GM21515 (cell line): ENCODE results near the gene VLDLR.
A peak's percentile ranks its signal among the peaks of the same experiment; 100 is the strongest.

Source experiments
- ATAC-seq: cut with Tn5 transposase; IDR thresholded peaks from one replicate; pipeline ENCODE4 v1.9.1; 2021; ENCODE audit not compliant: unreplicated experiment

VLDLR gene

DNA sequence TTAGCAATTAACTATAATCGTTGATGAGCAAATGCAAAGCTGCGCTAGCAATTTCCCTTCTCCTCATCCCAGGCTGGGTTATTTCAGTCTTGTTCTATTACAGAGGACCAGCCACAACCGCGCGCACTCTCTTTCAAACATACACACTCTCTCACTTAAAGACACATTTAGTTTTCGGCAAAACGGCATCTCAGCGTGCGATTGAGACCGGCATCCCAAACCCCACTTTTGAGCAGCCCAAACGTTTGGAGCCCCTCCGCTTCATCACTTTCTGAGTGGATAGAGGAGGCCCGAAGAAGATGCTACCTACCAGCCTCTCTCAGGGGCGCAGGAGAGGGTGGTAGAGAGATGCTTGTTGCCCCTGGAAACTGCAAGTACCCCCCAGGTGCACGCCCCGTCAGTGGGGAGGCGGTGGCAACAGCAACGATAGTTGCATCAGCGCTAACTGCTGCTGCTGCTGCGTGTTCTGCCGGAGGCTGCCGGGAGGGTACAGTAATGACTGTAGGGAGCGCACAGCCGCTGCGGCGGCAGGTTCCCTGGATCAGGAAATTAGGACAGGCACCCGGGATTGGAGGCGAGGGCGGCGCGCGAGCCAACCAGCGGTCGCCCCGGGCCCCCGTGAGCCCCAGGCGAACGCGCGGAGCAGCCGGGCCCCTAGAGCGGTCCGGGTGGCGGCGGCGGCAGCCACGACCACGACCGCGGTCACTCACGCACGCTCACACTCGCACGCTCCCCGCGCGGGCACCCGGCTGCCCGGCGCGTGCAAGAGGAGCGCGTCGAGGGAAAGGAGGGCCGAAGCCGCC lies 467 bp upstream of the VLDLR start:
- no peak for ATAC-seq

DNA sequence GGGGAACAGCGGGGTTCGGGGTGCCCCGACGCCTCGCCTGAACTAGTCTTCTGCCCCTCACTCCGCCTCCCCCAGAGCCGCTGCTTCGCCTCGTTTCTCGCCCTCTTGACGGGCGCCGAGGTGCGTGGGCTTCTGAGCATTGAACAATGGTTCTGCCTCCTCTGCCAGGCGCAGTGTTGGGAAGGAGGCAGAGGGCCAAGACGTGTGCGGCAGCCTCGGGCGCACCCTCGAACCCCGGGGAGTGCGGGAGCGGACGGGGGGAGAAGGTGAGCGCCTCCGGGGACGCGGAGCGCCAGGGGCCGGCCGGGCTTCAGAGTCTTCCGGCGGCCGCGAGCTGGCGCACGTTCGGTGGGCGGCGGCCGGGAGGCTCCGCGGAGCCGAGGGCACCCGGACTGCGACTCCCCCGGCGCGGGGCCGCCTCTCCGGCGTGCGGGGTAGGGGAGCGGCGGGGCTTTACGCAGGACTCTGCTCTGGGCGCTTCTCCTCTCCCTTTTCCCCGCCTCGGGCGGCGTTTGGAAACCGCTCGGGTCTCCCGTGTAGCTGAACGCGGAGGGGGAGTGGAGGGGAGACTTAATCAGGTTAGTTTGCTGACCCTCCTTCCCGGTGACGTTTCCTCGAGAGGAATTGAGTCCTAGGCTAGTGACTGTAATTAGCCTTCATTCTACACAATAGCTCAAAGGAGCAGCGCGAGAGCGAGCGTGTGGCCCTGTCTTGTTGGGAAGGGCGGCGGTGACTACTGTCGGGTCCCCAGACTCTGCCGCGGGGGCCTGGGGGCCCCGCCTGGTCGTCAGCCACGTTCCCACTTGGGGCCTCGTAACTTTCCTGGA lies 1.1 kb downstream of the VLDLR start:
- no peak for ATAC-seq

DNA sequence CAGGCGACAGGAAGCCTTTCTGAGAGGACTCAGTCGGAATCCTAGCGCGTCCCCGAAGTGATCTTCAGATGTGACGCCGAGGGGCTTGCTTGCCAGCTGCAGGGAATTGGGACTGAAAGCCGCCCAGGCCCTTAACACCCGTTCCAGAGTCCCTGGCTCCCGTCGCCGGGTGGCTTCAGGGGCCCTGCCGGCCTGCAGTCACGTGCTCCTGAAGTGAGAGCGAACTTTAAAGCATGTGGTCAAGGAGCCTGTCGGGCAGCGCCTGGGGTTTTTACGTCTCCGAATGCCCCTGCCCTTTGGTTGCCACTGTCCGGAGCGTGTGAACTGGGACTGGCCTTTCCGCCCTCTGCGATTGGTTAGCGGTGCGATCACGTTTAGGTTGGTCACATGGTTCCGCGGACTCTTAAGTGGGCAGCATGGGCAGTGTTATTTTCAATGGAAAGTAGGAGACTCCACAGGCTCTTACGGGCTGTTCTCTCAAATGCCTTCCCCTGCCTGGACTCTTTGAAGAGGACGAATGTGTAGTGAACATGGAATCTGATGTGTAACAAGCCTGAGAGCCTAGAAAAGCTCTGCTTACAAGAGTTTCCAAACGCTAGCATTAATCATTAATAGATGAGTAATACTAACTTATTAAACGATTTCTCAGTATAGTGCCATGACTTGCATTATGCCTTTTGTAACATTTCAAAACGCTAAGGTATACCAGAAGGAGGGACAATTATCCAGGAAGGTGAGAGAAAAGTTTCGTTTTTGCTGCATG lies 1.9 kb downstream of the VLDLR start:
- ATAC-seq = no peak

DNA sequence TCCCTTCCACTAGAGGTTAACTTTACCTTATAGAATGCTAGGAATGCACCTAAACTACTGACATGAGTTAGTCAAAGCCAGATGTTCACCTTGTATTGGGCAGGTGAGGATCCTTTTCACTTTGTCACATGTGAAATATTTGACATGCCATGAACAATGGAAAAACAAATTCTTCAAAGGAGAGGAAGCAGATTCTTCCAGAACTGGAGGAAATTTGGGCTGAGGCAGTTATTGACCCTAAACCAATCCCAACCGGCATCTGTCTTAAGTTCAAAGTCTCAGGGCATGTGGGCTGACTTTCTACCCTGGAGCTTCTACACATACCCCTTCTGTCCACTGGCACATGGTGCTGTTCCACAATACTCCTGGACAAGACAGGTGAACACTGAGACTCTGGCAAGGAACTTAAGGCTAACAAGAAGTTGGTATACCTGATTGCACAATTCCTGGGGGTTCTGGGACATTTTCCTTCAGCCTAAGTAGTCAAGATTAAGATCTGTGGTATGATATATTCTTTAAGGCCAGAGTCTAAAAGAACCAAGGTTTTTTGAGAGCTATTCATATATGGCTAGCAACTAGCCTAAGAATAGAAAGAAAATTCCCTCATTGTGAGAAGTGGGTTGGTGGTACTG lies 2.6 kb downstream of the VLDLR start:
- ATAC-seq = no peak

DNA sequence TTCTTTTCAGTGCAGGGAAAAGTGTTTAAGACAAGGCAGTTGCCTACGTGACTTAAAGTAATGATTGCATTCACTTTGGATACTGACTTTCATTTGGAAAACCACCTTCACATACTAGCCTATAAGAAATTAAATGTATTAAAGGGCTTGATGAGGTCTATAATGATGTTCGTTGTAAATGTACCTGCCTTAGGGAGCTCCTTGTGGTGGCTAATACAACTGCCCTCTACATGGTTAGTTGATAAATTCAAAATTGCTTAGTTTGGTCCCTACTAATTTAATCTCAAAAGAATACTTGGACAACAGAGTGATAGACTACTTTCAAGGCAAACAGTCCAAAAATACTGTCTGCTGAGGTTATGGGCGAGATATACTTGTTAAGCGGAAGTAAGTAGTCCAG lies 3.8 kb downstream of the VLDLR start:
- no peak for ATAC-seq

DNA sequence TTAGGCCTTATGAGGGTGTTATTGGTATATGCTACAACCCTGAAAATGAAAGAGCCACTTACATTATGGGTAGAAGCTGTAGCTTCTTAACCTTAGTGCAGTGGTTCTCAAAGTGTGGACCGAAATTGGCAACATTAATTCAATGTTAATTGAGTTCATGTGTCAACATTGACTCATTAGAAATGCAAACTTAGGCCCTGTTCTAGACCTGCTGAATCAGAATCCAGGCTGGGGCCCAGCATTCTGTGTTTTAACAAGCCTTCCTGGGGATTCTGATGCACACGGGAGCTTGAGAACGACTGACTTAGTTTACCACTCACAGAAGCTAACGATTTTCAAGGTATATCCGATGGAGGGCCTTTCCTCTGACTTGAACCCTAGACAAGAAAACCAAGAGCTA lies 7.3 kb downstream of the VLDLR start:
- ATAC-seq = no peak

DNA sequence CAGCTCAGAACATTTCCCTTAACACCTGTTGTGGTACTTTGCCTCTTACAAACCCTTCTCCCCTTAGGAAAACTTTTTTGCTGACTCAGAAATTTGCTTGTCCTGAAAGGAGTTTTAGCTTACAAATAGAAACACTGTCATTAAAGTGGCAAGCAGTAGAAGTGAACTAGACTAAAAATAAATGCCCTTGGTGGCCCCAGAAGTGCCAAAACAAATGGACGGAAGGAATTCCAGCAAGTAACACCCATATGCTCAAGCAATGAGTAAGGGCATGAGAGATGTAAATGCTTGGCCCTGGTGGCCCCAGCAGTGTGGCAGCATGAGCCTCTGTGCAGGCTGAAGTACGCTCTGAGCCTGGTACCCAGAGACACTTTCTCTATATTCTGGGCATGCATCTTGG lies 8.6 kb downstream of the VLDLR start:
- no peak for ATAC-seq

DNA sequence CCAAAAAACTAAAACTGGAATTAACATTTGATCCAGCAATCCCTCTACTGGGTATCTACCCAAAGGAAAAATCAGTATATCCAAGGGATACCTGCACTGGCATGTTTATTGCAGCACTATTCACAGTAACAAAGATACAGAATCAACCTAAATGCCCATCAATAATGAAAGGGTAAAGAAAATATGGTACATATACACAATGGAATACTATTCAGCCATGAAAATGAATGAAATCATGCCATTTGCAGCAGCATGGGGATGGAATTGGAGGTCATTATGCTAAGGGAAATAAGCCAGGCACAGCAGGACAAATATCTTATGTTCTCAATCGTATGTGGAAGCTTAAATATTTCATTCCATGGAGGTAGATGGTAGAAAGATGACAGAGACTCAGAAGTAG lies 9.7 kb downstream of the VLDLR start:
- ATAC-seq = no peak

DNA sequence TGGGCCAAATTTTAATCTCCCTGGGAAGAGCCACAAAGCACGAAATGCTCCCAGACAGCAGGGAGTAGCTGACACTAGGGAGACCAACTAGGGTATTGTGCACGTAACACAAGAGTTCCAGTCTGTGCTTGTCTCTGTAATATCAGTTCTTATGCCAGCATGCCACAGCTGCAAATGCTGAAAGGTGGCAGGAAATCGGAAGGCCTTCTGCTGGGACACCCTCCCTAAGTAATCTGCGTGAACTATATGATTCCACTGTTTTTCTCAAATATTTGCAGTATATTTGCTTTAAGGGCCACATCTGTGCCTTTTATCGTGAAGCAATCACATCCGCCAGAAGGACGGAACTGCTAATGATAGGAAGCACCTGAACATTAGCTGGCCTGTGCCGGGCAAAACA lies 12.6 kb downstream of the VLDLR start:
- ATAC-seq = no peak

DNA sequence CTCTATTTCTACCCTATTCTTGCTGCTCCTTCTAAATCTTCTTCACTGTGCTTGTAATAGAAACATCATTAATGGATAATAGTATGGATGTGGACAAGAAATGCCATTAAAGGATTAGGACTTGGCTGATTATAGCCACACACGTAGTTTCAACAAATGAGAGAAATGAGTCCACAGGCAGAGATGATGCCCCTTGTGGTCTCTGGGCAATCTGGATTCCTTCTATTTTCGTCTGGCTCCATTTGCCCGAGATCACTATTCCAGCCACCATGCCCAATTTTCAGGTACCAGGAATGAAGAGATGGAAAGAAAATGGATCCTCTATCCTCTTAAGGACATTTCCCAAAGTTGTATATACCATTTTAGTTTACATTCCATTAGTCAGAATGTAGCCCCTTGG lies 13.2 kb downstream of the VLDLR start:
- ATAC-seq = no peak

DNA sequence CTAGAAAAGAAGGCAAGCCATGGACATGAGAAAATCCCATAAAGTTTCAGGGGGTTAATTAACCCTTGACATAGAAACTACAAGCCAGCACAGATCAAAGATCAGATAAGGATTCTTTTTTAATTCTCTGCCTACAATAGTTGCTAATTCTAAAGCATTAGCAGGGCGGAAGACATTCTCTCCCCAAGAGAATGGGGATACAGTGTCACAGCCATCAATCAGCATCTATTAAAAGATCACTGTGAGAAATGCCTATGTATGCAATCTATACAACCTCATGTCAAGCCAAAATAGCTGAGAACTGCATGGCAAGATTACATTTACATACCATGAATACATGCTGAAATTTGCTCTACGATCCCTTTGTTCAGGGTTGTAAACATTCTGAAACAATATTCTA lies 14.3 kb downstream of the VLDLR start:
- no peak for ATAC-seq

DNA sequence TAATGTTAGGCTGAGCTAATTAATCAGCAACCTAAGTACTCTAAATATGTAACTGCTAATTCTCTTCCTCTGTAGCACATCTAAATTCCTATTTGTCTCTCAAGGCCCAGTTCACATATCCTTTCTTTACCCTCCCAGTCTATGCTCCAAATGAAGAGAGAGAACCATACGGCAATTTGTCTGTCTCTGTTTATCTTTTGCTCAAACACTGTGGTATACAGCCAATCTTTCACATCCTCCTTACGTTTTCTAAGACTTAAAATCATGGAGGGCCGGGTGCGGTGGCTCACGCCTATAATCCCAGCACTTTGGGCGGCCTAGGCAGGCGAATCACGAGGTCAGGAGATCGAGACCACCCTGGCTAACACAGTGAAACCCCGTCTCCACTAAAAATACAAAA lies 15.8 kb downstream of the VLDLR start:
- no peak for ATAC-seq

DNA sequence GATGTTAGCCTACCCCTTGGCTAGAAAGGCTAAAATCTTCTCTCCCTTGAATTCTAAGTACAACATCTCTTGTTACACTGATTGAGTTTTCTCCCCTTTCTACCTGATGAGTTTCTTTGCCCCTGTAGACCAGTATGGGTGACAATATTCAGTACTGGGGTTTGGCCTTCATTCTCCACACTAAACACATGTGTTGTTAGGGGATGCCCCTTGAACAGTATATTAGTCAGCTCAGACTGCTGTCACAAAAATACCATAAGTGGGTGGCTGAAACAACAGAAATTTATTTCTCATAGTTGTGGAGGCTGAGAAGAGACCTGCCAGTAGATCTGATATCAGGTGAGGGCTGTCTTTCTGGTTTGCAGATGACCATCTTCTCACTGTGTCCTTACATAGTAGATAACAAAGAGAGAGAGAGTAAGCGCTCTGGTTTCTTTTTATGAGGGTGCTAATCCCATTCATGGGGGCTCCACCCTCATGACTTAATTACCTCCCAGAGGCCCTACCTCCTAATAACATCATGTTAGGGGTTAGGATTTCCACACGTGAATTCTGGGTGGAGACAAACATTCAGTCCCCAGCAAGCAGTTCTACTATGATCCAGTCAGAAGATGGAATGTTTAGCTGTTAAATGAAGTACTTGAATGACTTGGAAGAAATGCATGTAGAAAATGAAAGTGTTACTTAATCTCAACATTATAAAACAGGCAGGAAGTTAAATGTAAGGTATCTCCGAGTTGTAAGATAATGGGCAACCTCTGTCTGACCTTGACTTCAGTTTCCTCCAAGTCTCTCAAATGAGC lies 17.5 kb downstream of the VLDLR start:
- ATAC-seq = peak; percentile 65

DNA sequence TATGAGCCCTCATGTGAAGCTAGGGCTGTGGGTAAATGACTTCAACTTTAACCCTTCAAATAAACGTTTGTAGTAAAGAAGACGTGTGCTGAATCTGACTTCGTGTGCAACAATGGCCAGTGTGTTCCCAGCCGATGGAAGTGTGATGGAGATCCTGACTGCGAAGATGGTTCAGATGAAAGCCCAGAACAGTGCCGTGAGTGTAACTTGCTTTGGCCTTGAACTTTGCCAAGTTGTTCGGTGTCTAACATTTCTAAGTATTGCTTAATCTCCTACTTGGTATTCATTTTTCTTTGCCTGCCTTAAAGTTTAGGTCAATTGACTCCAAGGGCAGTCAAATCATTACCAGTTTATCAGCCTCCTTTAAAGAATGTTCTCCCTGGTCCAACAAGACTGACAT lies 18.2 kb downstream of the VLDLR start:
- no peak for ATAC-seq

DNA sequence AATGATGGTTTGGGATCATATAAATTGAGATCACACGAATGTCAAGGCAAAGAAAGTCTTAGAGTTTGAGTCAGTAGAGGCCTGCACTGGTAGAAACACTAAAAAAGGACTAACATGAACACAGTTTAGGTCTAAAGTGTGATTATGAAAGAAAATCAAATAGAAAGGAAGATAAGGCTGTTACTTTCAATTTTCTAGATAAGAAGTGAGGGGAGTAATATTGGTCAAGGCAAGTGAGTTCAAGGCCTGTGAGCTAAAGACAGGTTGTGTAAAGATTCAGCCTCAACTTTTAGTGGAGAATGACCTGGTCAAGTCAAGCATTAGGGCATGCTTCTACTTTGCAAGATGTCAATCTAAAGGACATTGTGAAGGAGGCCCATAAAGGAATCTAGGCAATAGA lies 19.0 kb downstream of the VLDLR start:
- no peak for ATAC-seq

DNA sequence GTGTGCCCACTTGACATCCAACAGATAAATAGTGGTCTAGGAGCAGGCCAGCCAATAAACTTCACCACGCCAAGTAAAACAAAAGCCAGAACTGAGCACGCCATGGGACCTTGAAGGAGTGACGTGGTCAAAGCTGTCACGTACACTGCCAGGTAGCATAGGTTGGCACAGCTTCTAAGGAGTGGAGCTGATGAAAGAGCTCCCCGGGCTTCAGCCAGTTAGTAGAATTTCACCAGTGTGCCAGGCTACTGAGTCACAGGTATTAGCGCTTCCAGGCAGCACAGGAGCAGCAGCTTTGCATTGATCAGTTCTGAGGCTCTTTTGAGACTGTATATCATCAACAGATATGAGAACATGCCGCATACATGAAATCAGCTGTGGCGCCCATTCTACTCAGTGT lies 19.4 kb downstream of the VLDLR start:
- ATAC-seq = no peak

DNA sequence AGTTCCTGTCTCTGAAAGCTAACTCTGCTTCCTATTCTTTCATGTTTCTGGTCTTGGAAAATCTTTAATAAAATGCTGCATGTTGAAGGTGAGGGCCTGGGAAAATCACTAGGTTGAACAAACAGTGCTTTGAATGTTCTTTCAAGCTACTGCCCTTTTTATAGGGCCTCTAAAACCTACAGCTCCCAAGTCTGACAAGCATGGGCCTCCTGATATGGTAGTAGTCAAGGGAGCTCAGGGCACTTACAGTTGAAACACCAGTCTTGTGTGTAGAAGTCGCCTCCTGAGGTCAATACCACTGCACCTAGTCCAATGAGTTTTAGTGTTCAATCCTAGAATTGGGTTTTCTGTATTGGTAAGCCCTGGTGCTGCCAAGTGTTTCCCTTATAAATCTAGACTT lies 20.5 kb downstream of the VLDLR start:
- ATAC-seq = no peak

DNA sequence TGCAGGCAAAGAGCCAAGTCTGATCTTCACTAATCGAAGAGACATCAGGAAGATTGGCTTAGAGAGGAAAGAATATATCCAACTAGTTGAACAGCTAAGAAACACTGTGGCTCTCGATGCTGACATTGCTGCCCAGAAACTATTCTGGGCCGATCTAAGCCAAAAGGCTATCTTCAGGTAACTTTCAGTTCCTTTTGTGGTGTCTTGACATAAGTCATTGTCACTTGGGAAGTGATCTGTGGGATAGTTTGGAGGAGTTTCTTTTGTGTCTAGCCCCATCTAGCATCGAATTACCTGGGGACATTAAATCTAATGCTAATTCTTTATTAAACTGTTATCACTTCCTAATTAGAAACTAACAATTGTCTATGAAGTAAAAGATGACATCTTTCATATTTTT lies 24.0 kb downstream of the VLDLR start:
- ATAC-seq = peak; percentile 86

DNA sequence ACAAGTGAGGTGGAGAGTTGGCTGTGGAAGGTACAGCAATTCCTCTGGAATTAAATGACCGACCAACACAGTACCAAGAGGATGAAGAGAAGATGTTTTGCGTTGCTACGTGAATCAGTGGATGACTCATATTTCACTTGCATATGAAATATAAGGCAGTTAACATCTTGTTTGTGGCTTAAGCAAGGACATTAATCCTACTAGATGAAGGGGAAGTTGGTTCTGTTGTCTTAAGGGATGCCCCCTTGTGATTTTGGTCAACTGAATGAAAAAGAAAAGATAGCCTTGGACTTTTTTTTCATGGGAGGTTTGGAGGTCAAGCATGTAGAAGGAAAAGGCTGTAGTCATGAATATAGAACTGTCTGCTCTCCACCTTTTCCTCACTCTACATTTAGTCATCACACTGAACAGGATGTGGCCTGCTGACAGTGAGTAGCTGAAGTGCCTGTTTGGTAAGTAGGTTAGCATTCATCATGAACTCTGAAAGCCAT lies 33.9 kb downstream of the VLDLR start:
- no peak for ATAC-seq

DNA sequence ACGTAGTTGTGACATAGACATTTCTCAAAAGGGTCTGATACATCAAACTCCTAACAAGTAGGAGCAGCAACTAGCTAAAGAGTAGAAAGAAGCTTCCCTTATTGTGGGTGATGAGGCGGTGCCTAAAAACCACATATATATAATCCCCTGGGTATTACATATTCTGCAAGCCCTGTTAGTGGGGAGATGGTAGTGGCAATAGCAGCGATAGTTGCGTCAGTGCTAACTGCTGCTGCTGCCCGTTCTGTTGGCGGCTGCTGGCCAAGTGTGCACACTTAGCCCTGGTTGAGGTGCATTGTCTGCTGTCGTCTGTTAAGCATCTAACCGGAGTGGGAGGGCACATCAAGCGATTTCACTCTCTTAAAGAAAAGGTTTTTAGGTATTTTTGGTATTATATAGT lies 35.8 kb downstream of the VLDLR start:
- no peak for ATAC-seq
